ENCODE results near the gene FMO2.

The FMO2 gene

GRCh38 chr1:171185091-171185490 is at the start of gene FMO2:
FMO2 (plus strand) TSS chr1:171185300; CDS start chr1:171185714, 414 bp downstream.
- Histone ChIP-seq H3K4me1 (ENCODE audit: control insufficient read depth, low read depth, low read length) (no peaks in the 10 kb centered on the region), H3K27ac (ENCODE audit: low read length) (no peak within 1 kb of the TSS), H3K9ac (ENCODE audit: low read length) (no peak within 1 kb of the TSS), H3K27me3 (ENCODE audit: control insufficient read depth, insufficient read depth, low read length) (no peaks in the 10 kb centered on the region), H3K9me3 (ENCODE audit: control insufficient read depth, low read depth, low read length) (no peaks in the 10 kb centered on the region), H3K36me3 (ENCODE audit: control insufficient read depth, low read depth, low read length) (no peaks in the 10 kb centered on the region), H3K4me3 (ENCODE audit: low read length) (no peak within 1 kb of the TSS)

GRCh38 chr1:171137580-171137979 is 47.5 kb upstream of the FMO2 start:
- Histone ChIP-seq H3K36me3 (ENCODE audit: control insufficient read depth, low read depth, low read length) (no peaks in the 10 kb centered on the region), H3K4me3 (ENCODE audit: low read length) (no peak overlapping the region), H3K9me3 (ENCODE audit: control insufficient read depth, low read depth, low read length) (no peaks in the 10 kb centered on the region), H3K9ac (ENCODE audit: low read length) (no peak overlapping the region), H3K4me1 (ENCODE audit: control insufficient read depth, low read depth, low read length) (peaks cover under 1% of the 10 kb centered on the region), H3K27me3 (ENCODE audit: control insufficient read depth, insufficient read depth, low read length) (no peaks in the 10 kb centered on the region), H3K27ac (ENCODE audit: low read length) (no peak overlapping the region)

- Histone ChIP-seq H3K4me3 (ENCODE audit: low read length) (no peak overlapping the region), H3K9ac (ENCODE audit: low read length) (no peak overlapping the region), H3K27me3 (ENCODE audit: control insufficient read depth, insufficient read depth, low read length) (no peaks in the 10 kb centered on the region), H3K9me3 (ENCODE audit: control insufficient read depth, low read depth, low read length) (no peaks in the 10 kb centered on the region), H3K27ac (ENCODE audit: low read length) (no peak overlapping the region), H3K36me3 (ENCODE audit: control insufficient read depth, low read depth, low read length) (no peaks in the 10 kb centered on the region), H3K4me1 (ENCODE audit: control insufficient read depth, low read depth, low read length) (peaks cover 3% of the 10 kb centered on the region)
Measured at GRCh38 chr1:171138980-171139379, 46.1 kb upstream of the FMO2 start.

GRCh38 chr1:171139890-171140289 is 45.2 kb upstream of the FMO2 start:
- Histone ChIP-seq H3K9ac (ENCODE audit: low read length) (no peak overlapping the region), H3K9me3 (ENCODE audit: control insufficient read depth, low read depth, low read length) (no peaks in the 10 kb centered on the region), H3K27ac (ENCODE audit: low read length) (no peak overlapping the region), H3K4me1 (ENCODE audit: control insufficient read depth, low read depth, low read length) (peaks cover 3% of the 10 kb centered on the region), H3K4me3 (ENCODE audit: low read length) (no peak overlapping the region), H3K36me3 (ENCODE audit: control insufficient read depth, low read depth, low read length) (no peaks in the 10 kb centered on the region), H3K27me3 (ENCODE audit: control insufficient read depth, insufficient read depth, low read length) (no peaks in the 10 kb centered on the region)

- no peak overlapping the region for H3K27ac ChIP-seq (ENCODE audit: low read length)
- peaks cover 3% of the 10 kb centered on the region for H3K4me1 ChIP-seq (ENCODE audit: control insufficient read depth, low read depth, low read length)
- H3K9me3 ChIP-seq (ENCODE audit: control insufficient read depth, low read depth, low read length) = no peaks in the 10 kb centered on the region
- no peaks in the 10 kb centered on the region for H3K36me3 ChIP-seq (ENCODE audit: control insufficient read depth, low read depth, low read length)
- H3K9ac ChIP-seq (ENCODE audit: low read length) = no peak overlapping the region
- H3K27me3 ChIP-seq (ENCODE audit: control insufficient read depth, insufficient read depth, low read length) = no peaks in the 10 kb centered on the region
- H3K4me3 ChIP-seq (ENCODE audit: low read length) = no peak overlapping the region
Measured at GRCh38 chr1:171140401-171140800, 44.7 kb upstream of the FMO2 start.

- H3K27ac ChIP-seq (ENCODE audit: low read length) = no peak overlapping the region
- no peaks in the 10 kb centered on the region for H3K27me3 ChIP-seq (ENCODE audit: control insufficient read depth, insufficient read depth, low read length)
- peaks cover 3% of the 10 kb centered on the region for H3K4me1 ChIP-seq (ENCODE audit: control insufficient read depth, low read depth, low read length)
- H3K9ac ChIP-seq (ENCODE audit: low read length) = no peak overlapping the region
- H3K36me3 ChIP-seq (ENCODE audit: control insufficient read depth, low read depth, low read length) = no peaks in the 10 kb centered on the region
- H3K9me3 ChIP-seq (ENCODE audit: control insufficient read depth, low read depth, low read length) = no peaks in the 10 kb centered on the region
- H3K4me3 ChIP-seq (ENCODE audit: low read length) = no peak overlapping the region
Measured at GRCh38 chr1:171140956-171141687, 44.0 kb upstream of the FMO2 start.

- Histone ChIP-seq H3K9me3 (ENCODE audit: control insufficient read depth, low read depth, low read length) (no peaks in the 10 kb centered on the region), H3K27ac (ENCODE audit: low read length) (no peak overlapping the region), H3K4me3 (ENCODE audit: low read length) (no peak overlapping the region), H3K9ac (ENCODE audit: low read length) (no peak overlapping the region), H3K4me1 (ENCODE audit: control insufficient read depth, low read depth, low read length) (peaks cover 3% of the 10 kb centered on the region), H3K27me3 (ENCODE audit: control insufficient read depth, insufficient read depth, low read length) (no peaks in the 10 kb centered on the region), H3K36me3 (ENCODE audit: control insufficient read depth, low read depth, low read length) (no peaks in the 10 kb centered on the region)
Measured at GRCh38 chr1:171141688-171142415, 43.2 kb upstream of the FMO2 start.

- H3K9me3 ChIP-seq (ENCODE audit: control insufficient read depth, low read depth, low read length) = no peaks in the 10 kb centered on the region
- H3K9ac ChIP-seq (ENCODE audit: low read length) = no peak overlapping the region
- H3K36me3 ChIP-seq (ENCODE audit: control insufficient read depth, low read depth, low read length) = no peaks in the 10 kb centered on the region
- H3K4me3 ChIP-seq (ENCODE audit: low read length) = no peak overlapping the region
- H3K4me1 ChIP-seq (ENCODE audit: control insufficient read depth, low read depth, low read length) = peaks cover 3% of the 10 kb centered on the region
- H3K27me3 ChIP-seq (ENCODE audit: control insufficient read depth, insufficient read depth, low read length) = no peaks in the 10 kb centered on the region
- no peak overlapping the region for H3K27ac ChIP-seq (ENCODE audit: low read length)
Measured at GRCh38 chr1:171142416-171143385, 42.4 kb upstream of the FMO2 start.

- H3K9me3 ChIP-seq (ENCODE audit: control insufficient read depth, low read depth, low read length) = no peaks in the 10 kb centered on the region
- no peak overlapping the region for H3K27ac ChIP-seq (ENCODE audit: low read length)
- no peak overlapping the region for H3K4me3 ChIP-seq (ENCODE audit: low read length)
- no peaks in the 10 kb centered on the region for H3K36me3 ChIP-seq (ENCODE audit: control insufficient read depth, low read depth, low read length)
- H3K27me3 ChIP-seq (ENCODE audit: control insufficient read depth, insufficient read depth, low read length) = no peaks in the 10 kb centered on the region
- H3K9ac ChIP-seq (ENCODE audit: low read length) = no peak overlapping the region
- H3K4me1 ChIP-seq (ENCODE audit: control insufficient read depth, low read depth, low read length) = no peaks in the 10 kb centered on the region
Measured at GRCh38 chr1:171150156-171150555, 34.9 kb upstream of the FMO2 start.

- no peaks in the 10 kb centered on the region for H3K4me1 ChIP-seq (ENCODE audit: control insufficient read depth, low read depth, low read length)
- H3K27ac ChIP-seq (ENCODE audit: low read length) = no peak overlapping the region
- no peaks in the 10 kb centered on the region for H3K9me3 ChIP-seq (ENCODE audit: control insufficient read depth, low read depth, low read length)
- no peaks in the 10 kb centered on the region for H3K27me3 ChIP-seq (ENCODE audit: control insufficient read depth, insufficient read depth, low read length)
- H3K9ac ChIP-seq (ENCODE audit: low read length) = no peak overlapping the region
- no peak overlapping the region for H3K4me3 ChIP-seq (ENCODE audit: low read length)
- H3K36me3 ChIP-seq (ENCODE audit: control insufficient read depth, low read depth, low read length) = no peaks in the 10 kb centered on the region
Measured at GRCh38 chr1:171152549-171152948, 32.6 kb upstream of the FMO2 start.

- H3K9ac ChIP-seq (ENCODE audit: low read length) = no peak overlapping the region
- H3K27me3 ChIP-seq (ENCODE audit: control insufficient read depth, insufficient read depth, low read length) = no peaks in the 10 kb centered on the region
- H3K9me3 ChIP-seq (ENCODE audit: control insufficient read depth, low read depth, low read length) = no peaks in the 10 kb centered on the region
- no peaks in the 10 kb centered on the region for H3K4me1 ChIP-seq (ENCODE audit: control insufficient read depth, low read depth, low read length)
- no peak overlapping the region for H3K4me3 ChIP-seq (ENCODE audit: low read length)
- H3K36me3 ChIP-seq (ENCODE audit: control insufficient read depth, low read depth, low read length) = no peaks in the 10 kb centered on the region
- no peak overlapping the region for H3K27ac ChIP-seq (ENCODE audit: low read length)
Measured at GRCh38 chr1:171155484-171155883, 29.6 kb upstream of the FMO2 start.

Data from iPS-18a (cell line).